GM18858 (cell line): ENCODE results near the gene PRR9.
"Not testable (repeated sequence)": the region's sequence is repeated elsewhere in the genome, so short reads cannot be mapped to it uniquely, and the experiment has no call there.

Experiments used
- ATAC-seq: cut with Tn5 transposase; IDR thresholded peaks from one replicate; pipeline ENCODE4 v1.9.1; 2021; ENCODE audit not compliant: unreplicated experiment

Gene PRR9

GRCh38 chr1:153229076-153229829 is 11.9 kb downstream of the PRR9 start:
- not testable (repeated sequence) for ATAC-seq

- ATAC-seq, result no peak
These were observed 14.0 kb downstream of the PRR9 start for GRCh38 chr1:153231363-153231762.

GRCh38 chr1:153231785-153232184 is 14.4 kb downstream of the PRR9 start:
- no peak for ATAC-seq

GRCh38 chr1:153232553-153232952 is 15.2 kb downstream of the PRR9 start:
- ATAC-seq, result no peak

- no peak for ATAC-seq
These were observed 16.1 kb downstream of the PRR9 start for GRCh38 chr1:153233448-153233847.

- ATAC-seq, result no peak
These were observed 21.1 kb downstream of the PRR9 start for GRCh38 chr1:153238527-153238926.

GRCh38 chr1:153242160-153242559 is 24.8 kb downstream of the PRR9 start:
- no peak for ATAC-seq

GRCh38 chr1:153245466-153245865 is 28.1 kb downstream of the PRR9 start:
- no peak for ATAC-seq

GRCh38 chr1:153246018-153246417 is 28.6 kb downstream of the PRR9 start:
- ATAC-seq, result no peak

- ATAC-seq, result no peak
These were observed 29.4 kb downstream of the PRR9 start for GRCh38 chr1:153246825-153247224.

GRCh38 chr1:153248176-153248879 is 30.9 kb downstream of the PRR9 start:
- ATAC-seq, result no peak

- ATAC-seq, result no peak
These were observed 32.8 kb downstream of the PRR9 start for GRCh38 chr1:153250166-153250565.

- ATAC-seq, result no peak
These were observed 33.7 kb downstream of the PRR9 start for GRCh38 chr1:153251087-153251486.

GRCh38 chr1:153251562-153251961 is 34.2 kb downstream of the PRR9 start:
- ATAC-seq, result no peak

- ATAC-seq, result no peak
These were observed 34.6 kb downstream of the PRR9 start for GRCh38 chr1:153251988-153252387.

- ATAC-seq, result no peak
These were observed 35.7 kb downstream of the PRR9 start for GRCh38 chr1:153253076-153253475.

GRCh38 chr1:153253693-153254092 is 36.3 kb downstream of the PRR9 start:
- ATAC-seq, result no peak

GRCh38 chr1:153259387-153259786 is 42.0 kb downstream of the PRR9 start, which contains the start of gene LORICRIN:
Gene LORICRIN, plus strand, starts transcription at chr1:153259687. Its CDS starts 1,263 bp downstream, at chr1:153260950.
- ATAC-seq, result no peak

GRCh38 chr1:153260585-153261280 is 43.3 kb downstream of the PRR9 start:
- ATAC-seq, result no peak

GRCh38 chr1:153261281-153262069 is 44.1 kb downstream of the PRR9 start:
- ATAC-seq, result no peak

GRCh38 chr1:153262070-153262366 is 44.6 kb downstream of the PRR9 start:
- ATAC-seq, result no peak
